ENCODE measurements around the gene HIPK2. TPM values are rescaled to one million over a fixed set of nuclear protein-coding genes. Genes with fewer than 3 reads are reported as not detected.

Gene HIPK2
- total and polyA plus RNA-seq, 2 experiments from 2014 or later = 7.3 to 16.9 TPM

- TF ChIP-seq ZNF462 (CRISPR knock-in tag; IDR thresholded peaks at IDR 0.05) = no peak
- TF ChIP-seq ETS1 (IDR thresholded peaks at IDR 0.05) = no peak
- no peak for TF ChIP-seq CREB1 (CRISPR knock-in tag; IDR thresholded peaks at IDR 0.05; ENCODE audit: low read depth)
- TF ChIP-seq POLR2AphosphoS5 (IDR thresholded peaks at IDR 0.05; ENCODE audit: low read depth) = no peak
- TF ChIP-seq ZNF114 (CRISPR knock-in tag; IDR thresholded peaks at IDR 0.05) = no peak
- TF ChIP-seq EZH2 (IDR thresholded peaks at IDR 0.05; ENCODE audit: low read depth, unreplicated experiment) = no peak
- no peak for TF ChIP-seq EZH2phosphoT487 (IDR thresholded peaks at IDR 0.05; ENCODE audit: unreplicated experiment)
These were observed 25.2 kb downstream of the HIPK2 start (continued) for GRCh38 chr7:139752604-139753003.

- Mint-ChIP-seq H3K9me3 (no peaks in the 10 kb centered on the region), H3K4me1 (peaks cover 2% of the 10 kb centered on the region), H3K4me3 (no peak overlapping the region), H3K27me3 (ENCODE audit: insufficient read depth, low read depth, poor library complexity) (peaks cover 2% of the 10 kb centered on the region), H3K27ac (no peak overlapping the region), H3K36me3 (ENCODE audit: low read depth) (no peaks in the 10 kb centered on the region)
- peaks cover 9% of the 10 kb centered on the region for H3K79me2 ChIP-seq (replicated peaks; ENCODE audit: insufficient read depth)
- H3K4me3 ChIP-seq = no peak overlapping the region
- ATAC-seq (no peak), DNase-seq (ENCODE audit: low spot score) (no peak)
- H3K36me3 ChIP-seq (ENCODE audit: insufficient read depth) = no peaks in the 10 kb centered on the region
- no peak overlapping the region for H2AFZ ChIP-seq
- H3K27me3 ChIP-seq (ENCODE audit: insufficient read depth) = no peaks in the 10 kb centered on the region
- H3K9me2 ChIP-seq (ENCODE audit: insufficient read depth) = peaks cover 4% of the 10 kb centered on the region; the same call in 1 of the 2 replicates
- H3K4me1 ChIP-seq (ENCODE audit: insufficient read depth) = no peaks in the 10 kb centered on the region
- H3F3A ChIP-seq (replicated peaks; ENCODE audit: low read depth) = no peaks in the 10 kb centered on the region
- H3K27ac ChIP-seq (ENCODE audit: low read depth) = no peak overlapping the region
- H3K4me2 ChIP-seq = no peak overlapping the region
- no peaks in the 10 kb centered on the region; the same call in 1 of the 2 replicates for H4K20me1 ChIP-seq (replicated peaks; ENCODE audit: insufficient read depth)
- TF ChIP-seq EZH2 (IDR thresholded peaks at IDR 0.05; ENCODE audit: low read depth, unreplicated experiment) (no peak), ETS1 (IDR thresholded peaks at IDR 0.05) (no peak), STAT1 (IDR thresholded peaks at IDR 0.05; ENCODE audit: unreplicated experiment) (no peak), CTCF (conservative IDR thresholded peaks at IDR 0.05; ENCODE audit: low read depth in 2 of 2) (no peak), POLR2AphosphoS5 (IDR thresholded peaks at IDR 0.05; ENCODE audit: low read depth) (no peak), CREB1 (CRISPR knock-in tag; IDR thresholded peaks at IDR 0.05; ENCODE audit: low read depth) (no peak), REST (IDR thresholded peaks at IDR 0.05; ENCODE audit: unreplicated experiment) (no peak), JUNB (IDR thresholded peaks at IDR 0.05; ENCODE audit: unreplicated experiment) (no peak)
These were observed 25.6 kb downstream of the HIPK2 start for GRCh38 chr7:139752148-139752547.

All from GM23338 (cell line).